Esophagus muscularis mucosa (tissue), 4 donors: ENCODE data around the gene TGFBR3. TPM values are rescaled to one million over a fixed set of nuclear protein-coding genes. Genes with fewer than 3 reads are reported as not detected.

Experiments used
- DNase-seq: peaks from one replicate; pipeline ENCODE4 v3.0.0-alpha.2; 2017; ENCODE audit errors: extremely low spot score
- H3K27ac ChIP-seq, 4 donors: fragments of 200-600 bp; sonication (generic); replicated peaks in 1 of 4; 1 replicate in 3 of 4; 2 replicates in 1 of 4; pipeline ENCODE4 v1.5.1; 2016 to 2019; ENCODE audit warnings: mild to moderate bottlenecking in 1 of 4
- H3K27me3 ChIP-seq, 4 donors: fragments of 200-600 bp; sonication (generic); one replicate each; pipeline versions ENCODE4 v1.5.1 to v1.6.0; 2016 to 2019
- H3K36me3 ChIP-seq, 4 donors: fragments of 200-600 bp; sonication (generic); one replicate each; pipeline ENCODE4 v1.5.1; 2016 to 2019
- H3K4me1 ChIP-seq, 4 donors: fragments of 200-600 bp; sonication (generic); one replicate each; pipeline ENCODE4 v1.5.1; 2016 to 2019
- H3K4me3 ChIP-seq, 4 donors: fragments of 200-600 bp; sonication (generic); 1 replicate in 2 of 4; 2 replicates in 2 of 4; pipeline ENCODE4 v1.5.1; 2016 to 2019; ENCODE audit warnings: mild to moderate bottlenecking in 4 of 4, moderate library complexity in 1 of 4
- H3K9me3 ChIP-seq, 4 donors: fragments of 200-600 bp; sonication (generic); 1 replicate in 3 of 4; 2 replicates in 1 of 4; pipeline ENCODE4 v1.5.1; 2016 to 2019
- CTCF ChIP-seq, 3 experiments: fragments of 200-600 bp in 2 of 3; fragments of 450-650 bp in 1 of 3; sonication (generic) in 2 of 3; IDR thresholded peaks; one replicate each; pipeline ENCODE4 v1.5.1; 2017 to 2019; ENCODE audit warnings: antibody characterized with exemption in 3 of 3, mild to moderate bottlenecking in 2 of 3, moderate library complexity in 1 of 3
- EP300 ChIP-seq: sonication (generic); formaldehyde crosslinking; IDR thresholded peaks from one replicate; pipeline ENCODE4 v1.6.1; 2017; ENCODE audit warnings: antibody characterized with exemption
- POLR2A ChIP-seq: fragments of 450-650 bp; IDR thresholded peaks from one replicate; pipeline ENCODE4 v1.6.1; 2017; ENCODE audit warnings: antibody characterized with exemption, moderate library complexity, mild to moderate bottlenecking, low read depth
- POLR2AphosphoS5 ChIP-seq, 2 donors: sonication (generic); formaldehyde crosslinking; IDR thresholded peaks; one replicate each; pipeline ENCODE4 v1.6.1; 2017; ENCODE audit warnings: antibody characterized with exemption in 2 of 2
- WGBS: methylation state at CpG from one replicate; pipeline ENCODE4 v1.1.5; 2018; 5-methylcytosine and 5-hydroxymethylcytosine counted together
- intact Hi-C: fragments of 100-400 bp; cut with DNase I; formaldehyde crosslinking; loops from one replicate; pipeline ENCODE4 v1.15.1; 2023
- total RNA-seq, 4 donors: library from RNA; depleted of rRNA; stranded (reverse); fragments of >200 nt; gene quantifications; one replicate each; pipeline versions ENCODE4 v1.1.0 to v1.2.1, GENCODE V29; 2016

TGFBR3 gene
- total RNA-seq, 4 donors from 2014 or later, result 176 to 262 (median 188) TPM

GRCh38 chr1:91701472-91701869 is 184.5 kb downstream of the TGFBR3 start:
- WGBS, result 86% methylated on average over 4 of the region's 4 CpGs
- DNase-seq, result no peak
- no peaks in the 10 kb centered on the region for H3K9me3 ChIP-seq
- no peak overlapping the region for H3K27ac ChIP-seq
- H3K4me3 ChIP-seq, result no peak overlapping the region
- no peaks in the 10 kb centered on the region for H3K27me3 ChIP-seq
- peaks cover 0 to 56% (median 15%) of the 10 kb centered on the region in 4 donors for H3K36me3 ChIP-seq
- intact Hi-C loops, result no loop called here
- no peak for TF ChIP-seq POLR2AphosphoS5 (IDR thresholded peaks at IDR 0.05)
- TF ChIP-seq CTCF (IDR thresholded peaks at IDR 0.05), result no peak
- no peak for TF ChIP-seq POLR2A
- no peak for TF ChIP-seq EP300
- peaks cover 28 to 59% (median 47%) of the 10 kb centered on the region in 4 donors for H3K4me1 ChIP-seq

GRCh38 chr1:91700771-91701471 is 185.0 kb downstream of the TGFBR3 start:
- TF ChIP-seq EP300, result no peak
- TF ChIP-seq CTCF (IDR thresholded peaks at IDR 0.05), result no peak
- no peak for TF ChIP-seq POLR2AphosphoS5 (IDR thresholded peaks at IDR 0.05)
- TF ChIP-seq POLR2A, result no peak
- DNase-seq, result no peak
- Histone ChIP-seq H3K9me3 (no peaks in the 10 kb centered on the region), H3K4me3 (no peak overlapping the region), H3K27ac (peak overlapping the region in 3 of 4 donors; percentile 14 to 42 (median 22)), H3K27me3 (no peaks in the 10 kb centered on the region), H3K36me3 (peaks cover 0 to 54% (median 11%) of the 10 kb centered on the region in 4 donors), H3K4me1 (peaks cover 31 to 59% (median 45%) of the 10 kb centered on the region in 4 donors)
- WGBS, result 78% methylated on average over 8 of the region's 8 CpGs
- intact Hi-C loops, result no loop called here

GRCh38 chr1:91700332-91700731 is 185.6 kb downstream of the TGFBR3 start:
- WGBS, result 86% methylated on average over 2 of the region's 2 CpGs
- TF ChIP-seq POLR2AphosphoS5 (IDR thresholded peaks at IDR 0.05) (no peak), POLR2A (no peak)
- no peak for DNase-seq
- no peak overlapping the region for H3K4me3 ChIP-seq
- intact Hi-C loops, result no loop called here
- H3K36me3 ChIP-seq, result peaks cover 5 to 54% (median 12%) of the 10 kb centered on the region in 4 donors
- H3K4me1 ChIP-seq, result peaks cover 31 to 58% (median 43%) of the 10 kb centered on the region in 4 donors
- no peaks in the 10 kb centered on the region for H3K9me3 ChIP-seq
- no peaks in the 10 kb centered on the region for H3K27me3 ChIP-seq
- peak overlapping the region in 3 of 4 donors; percentile 22 to 42 (median 38) for H3K27ac ChIP-seq

GRCh38 chr1:91699339-91699974 is 186.5 kb downstream of the TGFBR3 start:
- intact Hi-C loops, result loop anchor here (10.0 kb wide), 1 partner anchor 185 kb away; no protein-coding TSS in a partner anchor
- no peak overlapping the region for H3K4me3 ChIP-seq
- TF ChIP-seq CTCF (IDR thresholded peaks at IDR 0.05), result no peak
- TF ChIP-seq EP300, result no peak
- TF ChIP-seq POLR2AphosphoS5 (IDR thresholded peaks at IDR 0.05), result peak; percentile 49 to 57
- no peak for DNase-seq
- no peaks in the 10 kb centered on the region for H3K27me3 ChIP-seq
- peak overlapping the region in 2 of 4 donors; percentile 38 to 62 for H3K27ac ChIP-seq
- peaks cover 8 to 55% (median 14%) of the 10 kb centered on the region in 4 donors for H3K36me3 ChIP-seq
- H3K9me3 ChIP-seq, result no peaks in the 10 kb centered on the region
- WGBS, result 74% methylated on average over 4 of the region's 4 CpGs
- peaks cover 31 to 54% (median 39%) of the 10 kb centered on the region in 4 donors for H3K4me1 ChIP-seq

GRCh38 chr1:91697861-91698260 is 188.1 kb downstream of the TGFBR3 start:
- peaks cover 46 to 70% (median 53%) of the 10 kb centered on the region in 4 donors for H3K4me1 ChIP-seq
- H3K36me3 ChIP-seq, result peaks cover 5 to 55% (median 13%) of the 10 kb centered on the region in 4 donors
- H3K9me3 ChIP-seq, result no peaks in the 10 kb centered on the region
- H3K27ac ChIP-seq, result peak overlapping the region in 3 of 4 donors; percentile 0 to 62 (median 61)
- 79% methylated on average over 2 of the region's 2 CpGs for WGBS
- no peak for DNase-seq
- TF ChIP-seq POLR2A (no peak), CTCF (IDR thresholded peaks at IDR 0.05) (no peak), EP300 (no peak), POLR2AphosphoS5 (IDR thresholded peaks at IDR 0.05) (no peak)
- no peaks in the 10 kb centered on the region for H3K27me3 ChIP-seq
- intact Hi-C loops, result loop anchor here (10.0 kb wide), 1 partner anchor 183 kb away; no protein-coding TSS in a partner anchor
- no peak overlapping the region for H3K4me3 ChIP-seq
